K562 (cell line): Measurements from ENCODE around the gene ISOC1. TPM values are rescaled to one million over a fixed set of nuclear protein-coding genes. Genes with fewer than 3 reads are reported as not detected.

Experiments
- ATAC-seq: fragments of 200-7000 bp; cut with Tn5 transposase; 3 replicates; pipeline ENCODE4 v1.9.1; 2020; ENCODE audit warnings: moderate library complexity
- BruUV-seq: library from RNA; stranded (reverse); fragments of 400-500 nt; replicated peaks from 2 replicates; lab custom pipeline; 2021; lab: Mats Ljungman, UMichigan
- CTCF ChIA-PET: fragments of 300-600 bp; formaldehyde crosslinking; extraction: SDS; loops from one replicate; lab custom pipeline; 2021; ENCODE audit warnings: low intra/inter-chr PET ratio; lab: Yijun Ruan, JAX
- POLR2A ChIA-PET: fragments of 300-600, 350-650 bp; sonication (Branson Sonifier 250); formaldehyde crosslinking; extraction: SDS; loops from one replicate; lab custom pipeline; 2021; ENCODE audit warnings: antibody characterized with exemption, inconsistent platforms; lab: Yijun Ruan, JAX
- DNase-seq, 4 experiments: peaks; one replicate each; pipeline versions ENCODE4 v3.0.0 to v3.0.0-alpha.2; 2011 to 2018; ENCODE audit warnings: low spot score in 3 of 4, mixed read lengths in 3 of 4; ENCODE audit errors: extremely low read depth in 1 of 4
- FAIRE-seq: peaks from 2 replicates; lab custom pipeline; 2011; peaks lifted over from hg19 to GRCh38; lab: Jason Lieb, UNC
- H2AFZ ChIP-seq: 2 replicates; pipeline ENCODE4 v1.6.0; 2011; ENCODE audit warnings: low read depth, low read length, control low read depth, inconsistent platforms
- H3K27ac ChIP-seq: fragments of 200-600 bp; 3 replicates; pipeline ENCODE4 v1.8.0; 2011; ENCODE audit warnings: low read depth, mild to moderate bottlenecking, control low read depth, inconsistent platforms, low read length, moderate library complexity, mixed read lengths; ENCODE audit errors: extremely low read depth
- H3K27me3 ChIP-seq, 2 experiments: fragments of 300-600 bp in 1 of 2; 2 replicates in 1 of 2; 3 replicates in 1 of 2; pipeline versions ENCODE4 v1.6.0 to v1.8.0; 2011; ENCODE audit warnings: inconsistent platforms in 2 of 2, low read length in 2 of 2, mild to moderate bottlenecking in 1 of 2, mixed read lengths in 1 of 2, moderate library complexity in 1 of 2; ENCODE audit not compliant: control insufficient read depth in 2 of 2, insufficient read depth in 2 of 2
- H3K36me3 ChIP-seq: fragments of 300-600 bp; 3 replicates; pipeline ENCODE4 v1.8.0; 2011; ENCODE audit warnings: mild to moderate bottlenecking, low read length, inconsistent platforms; ENCODE audit not compliant: control insufficient read depth, insufficient read depth
- H3K4me1 ChIP-seq, 2 experiments: fragments of 200-600 bp in 1 of 2; replicated peaks in 1 of 2; 2 replicates in 1 of 2; 3 replicates in 1 of 2; pipeline versions ENCODE4 v1.5.1 to v1.8.0; 2011; ENCODE audit warnings: inconsistent platforms in 2 of 2, low read length in 2 of 2, mild to moderate bottlenecking in 1 of 2, mixed read lengths in 1 of 2, moderate library complexity in 1 of 2; ENCODE audit not compliant: control insufficient read depth in 2 of 2, insufficient read depth in 2 of 2
- H3K4me2 ChIP-seq: 2 replicates; pipeline ENCODE4 v1.6.1; 2011; ENCODE audit warnings: low read length, control low read depth, inconsistent platforms, mixed read lengths; ENCODE audit not compliant: insufficient read depth
- H3K4me3 ChIP-seq: fragments of 200-600 bp; sonication (generic), shearing (Covaris generic); 2 replicates; pipeline ENCODE4 v1.5.1; 2016; ENCODE audit warnings: control low read depth, inconsistent platforms
- H3K79me2 ChIP-seq: fragments of 200-600 bp; 3 replicates; pipeline ENCODE4 v1.8.0; 2011; ENCODE audit warnings: low read length, inconsistent platforms; ENCODE audit not compliant: control insufficient read depth, insufficient read depth
- H3K9ac ChIP-seq, 2 experiments: 2 replicates each; pipeline versions ENCODE4 v1.6.0 to v1.6.1; 2011; ENCODE audit warnings: low read depth in 2 of 2, low read length in 2 of 2, control low read depth in 1 of 2, inconsistent platforms in 1 of 2, mild to moderate bottlenecking in 1 of 2, mixed read lengths in 1 of 2; ENCODE audit not compliant: insufficient read depth in 1 of 2
- H3K9me1 ChIP-seq: one replicate; pipeline ENCODE4 v1.6.0; 2011; ENCODE audit warnings: inconsistent platforms, mild to moderate bottlenecking, low read length, moderate library complexity; ENCODE audit not compliant: control insufficient read depth, insufficient read depth
- H3K9me3 ChIP-seq: replicated peaks from 2 replicates; pipeline ENCODE4 v1.5.1; 2011; ENCODE audit warnings: low read depth, low read length, inconsistent platforms; ENCODE audit not compliant: control insufficient read depth, insufficient read depth
- H4K20me1 ChIP-seq: replicated peaks from 2 replicates; pipeline ENCODE4 v1.6.1; 2011; ENCODE audit warnings: low read length, inconsistent platforms, mixed read lengths; ENCODE audit not compliant: control insufficient read depth, insufficient read depth
- HNRNPLL ChIP-seq: fragments of 200-400 bp; formaldehyde crosslinking; IDR thresholded peaks from 2 replicates; pipeline ENCODE4 v1.6.1; 2017; ENCODE audit warnings: low read length, low read depth, mild to moderate bottlenecking; ENCODE audit not compliant: poor library complexity, severe bottlenecking
- KLF1 ChIP-seq: fragments of 450-650 bp; IDR thresholded peaks from 2 replicates; pipeline ENCODE4 v1.6.1; 2016; ENCODE audit warnings: missing genetic modification characterization, missing compliant biosample characterization
- PTTG1 ChIP-seq: fragments of 450-650 bp; IDR thresholded peaks from 2 replicates; pipeline ENCODE4 v1.6.1; 2016; ENCODE audit warnings: low read depth, mild to moderate bottlenecking, missing genetic modification characterization, missing compliant biosample characterization
- RAD21 ChIP-seq, 2 experiments: fragments of 250-450 bp in 1 of 2; fragments of 450-650 bp in 1 of 2; sonication (Bioruptor Pico) in 1 of 2; formaldehyde crosslinking in 1 of 2; IDR thresholded peaks in 1 of 2; conservative IDR thresholded peaks in 1 of 2; 2 replicates each; pipeline versions ENCODE4 v1.4.0 to v1.8.0; 2020 to 2022; ENCODE audit warnings: mild to moderate bottlenecking in 2 of 2, moderate library complexity in 1 of 2
- SMC3 ChIP-seq: conservative IDR thresholded peaks from 2 replicates; pipeline ENCODE4 v1.6.1; 2011; ENCODE audit warnings: low read depth, low read length, improper control_type of control experiment; ENCODE audit not compliant: insufficient read depth
- ZNF239 ChIP-seq: fragments of 250-450 bp; sonication (Bioruptor Pico); IDR thresholded peaks from 2 replicates; pipeline ENCODE4 v1.4.0; 2020; ENCODE audit warnings: mild to moderate bottlenecking
- in situ Hi-C: fragments of 300-500 bp; cut with MboI; formaldehyde crosslinking; loops from 4 replicates; pipeline ENCODE4 v1.15.0; 2018; ENCODE audit warnings: inconsistent platforms, mixed read lengths
- intact Hi-C: fragments of 100-400 bp; cut with micrococcal nuclease; formaldehyde crosslinking; loops from 2 replicates; pipeline ENCODE4 v1.14.2; 2022
- polyA plus RNA-seq, 8 experiments: library from polyadenylated mRNA; depleted of rRNA in 4 of 8; stranded (reverse) in 5 of 8; unstranded in 3 of 8; fragments of >200 nt; fragmentation: Nextera tagmentation in 2 of 8; fragmentation: Illumina TruSeq in 1 of 8; extraction: Ambion mirVana in 2 of 8; extraction: Trizol in 1 of 8; gene quantifications; 2 replicates each; pipeline versions ENCODE4 v1.2.1 to v1.2.3, GENCODE V29; 2011 to 2014; ENCODE audit warnings: inconsistent platforms in 1 of 8, missing spikeins in 1 of 8
- total RNA-seq, 7 experiments: library from RNA; depleted of rRNA in 6 of 7; stranded (reverse); fragments of >200 nt in 6 of 7; fragmentation: Illumina TruSeq in 2 of 7; extraction: Trizol in 2 of 7; gene quantifications; 2 replicates each; pipeline versions ENCODE4 v1.2.1 to v1.2.3, GENCODE V29; 2011 to 2021; ENCODE audit warnings: low replicate concordance in 1 of 7
- TF ChIP-seq, protein P1 (sequence below), 3 experiments: IDR thresholded peaks in 2 of 3; conservative IDR thresholded peaks in 1 of 3; 2 replicates each; pipeline ENCODE4 v1.5.1; 2011 to 2012; ENCODE audit warnings: low read length in 3 of 3, mild to moderate bottlenecking in 3 of 3, control low read depth in 2 of 3, improper control_type of control experiment in 1 of 3, inconsistent platforms in 1 of 3, low read depth in 1 of 3, mixed read lengths in 1 of 3, moderate library complexity in 1 of 3; ENCODE audit not compliant: insufficient read depth in 2 of 3
- TF ChIP-seq, protein P2 (sequence below), 2 experiments: fragments of 450-650 bp; formaldehyde crosslinking in 1 of 2; IDR thresholded peaks; 2 replicates each; pipeline versions ENCODE4 v1.4.0 to v1.6.1; 2014 to 2020; ENCODE audit warnings: mild to moderate bottlenecking in 2 of 2, borderline replicate concordance in 1 of 2, low read depth in 1 of 2
- TF ChIP-seq, protein P3 (sequence below): fragments of 250-450 bp; sonication (Bioruptor Pico); IDR thresholded peaks from 2 replicates; pipeline ENCODE4 v1.4.0; 2020; ENCODE audit warnings: mild to moderate bottlenecking

The ISOC1 gene
- total and polyA plus RNA-seq, 9 of the 15 experiments (the other 6 are each of a cell fraction or from before 2014, with no cell fraction given), result 14.0 to 67.9 (median 51.3) TPM

DNA sequence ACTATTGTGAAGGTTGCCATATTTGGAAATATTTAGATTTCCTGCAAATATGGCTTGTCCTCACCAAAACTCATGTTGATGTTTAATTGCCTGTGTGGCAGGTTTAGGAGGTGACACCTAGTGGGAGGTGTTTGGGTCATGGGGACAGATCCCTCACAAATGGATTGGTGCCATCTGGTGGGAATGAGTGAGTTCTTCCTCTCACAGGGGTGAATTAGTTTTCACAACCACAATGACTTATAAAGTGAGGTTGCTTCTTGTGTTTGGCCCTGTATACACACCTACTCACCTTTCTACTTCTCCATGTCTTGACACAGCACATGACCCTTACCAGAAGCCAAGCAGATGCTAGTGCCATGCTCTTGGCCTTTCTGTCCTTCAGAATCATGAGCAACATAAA, 41.1 kb downstream of the ISOC1 start:
- H3K27ac ChIP-seq, result no peak overlapping the region
- H4K20me1 ChIP-seq, result no peaks in the 10 kb centered on the region
- H3K27me3 ChIP-seq, result no peaks in the 10 kb centered on the region
- no peak overlapping the region for H3K9ac ChIP-seq
- no peaks in the 10 kb centered on the region for H3K4me1 ChIP-seq
- DNase-seq (peak in 2 of 4 experiments; percentile 16 to 53), ATAC-seq (peak; percentile 94), FAIRE-seq (peak; percentile 76)
- no peaks in the 10 kb centered on the region for H3K36me3 ChIP-seq
- H2AFZ ChIP-seq, result no peak overlapping the region
- CTCF ChIA-PET, result interaction anchor here (0.6 to 1.9 kb wide), 2 partner anchors 8 to 230 kb away, joined by 3 to 12 read pairs; no protein-coding TSS in a partner anchor
- no peak overlapping the region for H3K4me3 ChIP-seq
- no peaks in the 10 kb centered on the region for H3K9me1 ChIP-seq
- intact Hi-C loops (loop anchor here (1.0 to 10.0 kb wide), 2 partner anchors 230 to 1391 kb away; no protein-coding TSS in a partner anchor), in situ Hi-C loops (loop anchor here (25.0 kb wide), 2 partner anchors 223 to 923 kb away; no protein-coding TSS in a partner anchor)
- H3K4me2 ChIP-seq, result no peak overlapping the region
- H3K79me2 ChIP-seq, result no peaks in the 10 kb centered on the region
- POLR2A ChIA-PET, result no interaction called here
- no TSS peak for BruUV-seq
- no peaks in the 10 kb centered on the region for H3K9me3 ChIP-seq
- TF ChIP-seq ZNF239 (CRISPR knock-in tag), result no peak
- TF ChIP-seq, protein P1, sequence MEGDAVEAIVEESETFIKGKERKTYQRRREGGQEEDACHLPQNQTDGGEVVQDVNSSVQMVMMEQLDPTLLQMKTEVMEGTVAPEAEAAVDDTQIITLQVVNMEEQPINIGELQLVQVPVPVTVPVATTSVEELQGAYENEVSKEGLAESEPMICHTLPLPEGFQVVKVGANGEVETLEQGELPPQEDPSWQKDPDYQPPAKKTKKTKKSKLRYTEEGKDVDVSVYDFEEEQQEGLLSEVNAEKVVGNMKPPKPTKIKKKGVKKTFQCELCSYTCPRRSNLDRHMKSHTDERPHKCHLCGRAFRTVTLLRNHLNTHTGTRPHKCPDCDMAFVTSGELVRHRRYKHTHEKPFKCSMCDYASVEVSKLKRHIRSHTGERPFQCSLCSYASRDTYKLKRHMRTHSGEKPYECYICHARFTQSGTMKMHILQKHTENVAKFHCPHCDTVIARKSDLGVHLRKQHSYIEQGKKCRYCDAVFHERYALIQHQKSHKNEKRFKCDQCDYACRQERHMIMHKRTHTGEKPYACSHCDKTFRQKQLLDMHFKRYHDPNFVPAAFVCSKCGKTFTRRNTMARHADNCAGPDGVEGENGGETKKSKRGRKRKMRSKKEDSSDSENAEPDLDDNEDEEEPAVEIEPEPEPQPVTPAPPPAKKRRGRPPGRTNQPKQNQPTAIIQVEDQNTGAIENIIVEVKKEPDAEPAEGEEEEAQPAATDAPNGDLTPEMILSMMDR (IDR thresholded peaks at IDR 0.05 in 2 of 3, conservative IDR thresholded peaks at IDR 0.05 in 1 of 3; ENCODE audit: insufficient read depth in 2 of 3, low read depth in 1 of 3, low read length in 3 of 3), result peak; percentile 45 to 60 (median 52); a peak in 5 of 6 replicates
- peak; percentile 54 for TF ChIP-seq SMC3
- TF ChIP-seq KLF1 (tag), result no peak
- no peak for TF ChIP-seq HNRNPLL
- TF ChIP-seq PTTG1 (tag), result no peak
- TF ChIP-seq, protein P2, sequence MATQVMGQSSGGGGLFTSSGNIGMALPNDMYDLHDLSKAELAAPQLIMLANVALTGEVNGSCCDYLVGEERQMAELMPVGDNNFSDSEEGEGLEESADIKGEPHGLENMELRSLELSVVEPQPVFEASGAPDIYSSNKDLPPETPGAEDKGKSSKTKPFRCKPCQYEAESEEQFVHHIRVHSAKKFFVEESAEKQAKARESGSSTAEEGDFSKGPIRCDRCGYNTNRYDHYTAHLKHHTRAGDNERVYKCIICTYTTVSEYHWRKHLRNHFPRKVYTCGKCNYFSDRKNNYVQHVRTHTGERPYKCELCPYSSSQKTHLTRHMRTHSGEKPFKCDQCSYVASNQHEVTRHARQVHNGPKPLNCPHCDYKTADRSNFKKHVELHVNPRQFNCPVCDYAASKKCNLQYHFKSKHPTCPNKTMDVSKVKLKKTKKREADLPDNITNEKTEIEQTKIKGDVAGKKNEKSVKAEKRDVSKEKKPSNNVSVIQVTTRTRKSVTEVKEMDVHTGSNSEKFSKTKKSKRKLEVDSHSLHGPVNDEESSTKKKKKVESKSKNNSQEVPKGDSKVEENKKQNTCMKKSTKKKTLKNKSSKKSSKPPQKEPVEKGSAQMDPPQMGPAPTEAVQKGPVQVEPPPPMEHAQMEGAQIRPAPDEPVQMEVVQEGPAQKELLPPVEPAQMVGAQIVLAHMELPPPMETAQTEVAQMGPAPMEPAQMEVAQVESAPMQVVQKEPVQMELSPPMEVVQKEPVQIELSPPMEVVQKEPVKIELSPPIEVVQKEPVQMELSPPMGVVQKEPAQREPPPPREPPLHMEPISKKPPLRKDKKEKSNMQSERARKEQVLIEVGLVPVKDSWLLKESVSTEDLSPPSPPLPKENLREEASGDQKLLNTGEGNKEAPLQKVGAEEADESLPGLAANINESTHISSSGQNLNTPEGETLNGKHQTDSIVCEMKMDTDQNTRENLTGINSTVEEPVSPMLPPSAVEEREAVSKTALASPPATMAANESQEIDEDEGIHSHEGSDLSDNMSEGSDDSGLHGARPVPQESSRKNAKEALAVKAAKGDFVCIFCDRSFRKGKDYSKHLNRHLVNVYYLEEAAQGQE (IDR thresholded peaks at IDR 0.05; ENCODE audit: borderline replicate concordance), result peak; percentile 70; the same call in 1 of the 2 replicates
- TF ChIP-seq, protein P2 (CRISPR knock-in tag; IDR thresholded peaks at IDR 0.05; ENCODE audit: low read depth), result no peak
- TF ChIP-seq, protein P3, sequence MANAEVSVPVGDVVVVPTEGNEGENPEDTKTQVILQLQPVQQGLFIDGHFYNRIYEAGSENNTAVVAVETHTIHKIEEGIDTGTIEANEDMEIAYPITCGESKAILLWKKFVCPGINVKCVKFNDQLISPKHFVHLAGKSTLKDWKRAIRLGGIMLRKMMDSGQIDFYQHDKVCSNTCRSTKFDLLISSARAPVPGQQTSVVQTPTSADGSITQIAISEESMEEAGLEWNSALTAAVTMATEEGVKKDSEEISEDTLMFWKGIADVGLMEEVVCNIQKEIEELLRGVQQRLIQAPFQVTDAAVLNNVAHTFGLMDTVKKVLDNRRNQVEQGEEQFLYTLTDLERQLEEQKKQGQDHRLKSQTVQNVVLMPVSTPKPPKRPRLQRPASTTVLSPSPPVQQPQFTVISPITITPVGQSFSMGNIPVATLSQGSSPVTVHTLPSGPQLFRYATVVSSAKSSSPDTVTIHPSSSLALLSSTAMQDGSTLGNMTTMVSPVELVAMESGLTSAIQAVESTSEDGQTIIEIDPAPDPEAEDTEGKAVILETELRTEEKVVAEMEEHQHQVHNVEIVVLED, result no peak
- TF ChIP-seq RAD21 (CRISPR knock-in tag; conservative IDR thresholded peaks at IDR 0.05 in 1 of 2, IDR thresholded peaks at IDR 0.05 in 1 of 2), result peak; percentile 66 to 86
